K562 (cell line): ENCODE data around the gene PKLR. TPM values are rescaled to one million over a fixed set of nuclear protein-coding genes. Genes with fewer than 3 reads are reported as not detected.
A peak's percentile ranks its signal among the peaks of the same experiment; 100 is the strongest.

Source experiments
- CBX1 ChIP-seq: sonication (generic); IDR thresholded peaks from 2 replicates; pipeline ENCODE4 v1.6.1; 2016; ENCODE audit warnings: antibody characterized with exemption, low read depth, mild to moderate bottlenecking
- CEBPB ChIP-seq: fragments of 450-650 bp; IDR thresholded peaks from 2 replicates; pipeline ENCODE4 v1.6.1; 2016; ENCODE audit warnings: missing genetic modification characterization, missing compliant biosample characterization
- CXXC5 ChIP-seq: fragments of 250-450 bp; sonication (Bioruptor Pico); IDR thresholded peaks from 2 replicates; pipeline ENCODE4 v1.8.0; 2022; ENCODE audit warnings: inconsistent platforms, mild to moderate bottlenecking, moderate library complexity
- HDGF ChIP-seq: fragments of 450-650 bp; IDR thresholded peaks from 2 replicates; pipeline ENCODE4 v1.6.1; 2016
- HSF4 ChIP-seq: fragments of 250-450 bp; sonication (Bioruptor Pico); IDR thresholded peaks from 2 replicates; pipeline ENCODE4 v2.1.2; 2022; ENCODE audit warnings: mild to moderate bottlenecking, moderate library complexity, borderline replicate concordance
- KLF6 ChIP-seq: fragments of 250-450 bp; sonication (Bioruptor Pico); IDR thresholded peaks from 2 replicates; pipeline ENCODE4 v1.4.0; 2020; ENCODE audit warnings: mild to moderate bottlenecking, moderate library complexity, borderline replicate concordance
- RAD21 ChIP-seq, 2 experiments: fragments of 250-450 bp in 1 of 2; fragments of 450-650 bp in 1 of 2; sonication (Bioruptor Pico) in 1 of 2; formaldehyde crosslinking in 1 of 2; IDR thresholded peaks in 1 of 2; conservative IDR thresholded peaks in 1 of 2; 2 replicates each; pipeline versions ENCODE4 v1.4.0 to v1.8.0; 2020 to 2022; ENCODE audit warnings: mild to moderate bottlenecking in 2 of 2, moderate library complexity in 1 of 2
- RBBP5 ChIP-seq: fragments of 200-600 bp; sonication (generic); IDR thresholded peaks from 2 replicates; pipeline ENCODE4 v1.6.1; 2012; ENCODE audit warnings: borderline replicate concordance, mild to moderate bottlenecking, low read length, control low read depth, inconsistent platforms; ENCODE audit not compliant: insufficient read depth, poor library complexity, severe bottlenecking
- RBM15 ChIP-seq: fragments of 200-400 bp; formaldehyde crosslinking; IDR thresholded peaks from 2 replicates; pipeline ENCODE4 v1.6.1; 2018; ENCODE audit warnings: mild to moderate bottlenecking, low read length, moderate library complexity; ENCODE audit not compliant: insufficient read depth
- RCOR1 ChIP-seq, 2 experiments: IDR thresholded peaks; 2 replicates each; pipeline ENCODE4 v1.6.1; 2012; ENCODE audit warnings: low read depth in 2 of 2, low read length in 2 of 2, borderline replicate concordance in 1 of 2, improper control_type of control experiment in 1 of 2
- REST ChIP-seq, 2 experiments: fragments of 450-650 bp; formaldehyde crosslinking in 1 of 2; IDR thresholded peaks; 2 replicates each; pipeline versions ENCODE4 v1.4.0 to v1.6.1; 2014 to 2020; ENCODE audit warnings: mild to moderate bottlenecking in 2 of 2, borderline replicate concordance in 1 of 2, low read depth in 1 of 2
- TAF1 ChIP-seq: IDR thresholded peaks from 2 replicates; pipeline ENCODE4 v1.6.1; 2011; ENCODE audit warnings: mild to moderate bottlenecking, low read length, moderate library complexity; ENCODE audit not compliant: insufficient read depth, control insufficient read depth, severe bottlenecking; ENCODE audit errors: extremely low read depth
- TGIF2 ChIP-seq: sonication (generic); formaldehyde crosslinking; IDR thresholded peaks from 2 replicates; pipeline ENCODE4 v1.8.1; 2022; ENCODE audit warnings: mild to moderate bottlenecking, missing genetic modification reagents, moderate library complexity
- TRIM28 ChIP-seq: fragments of 450-650 bp; IDR thresholded peaks from 2 replicates; pipeline ENCODE4 v1.6.1; 2017
- ZFP1 ChIP-seq: fragments of 450-650 bp; formaldehyde crosslinking; IDR thresholded peaks from 2 replicates; pipeline ENCODE4 v1.4.0; 2020; ENCODE audit warnings: mild to moderate bottlenecking, mixed read lengths
- ZFX ChIP-seq: sonication (generic); formaldehyde crosslinking; IDR thresholded peaks from 2 replicates; pipeline ENCODE4 v1.8.0; 2022; ENCODE audit warnings: mild to moderate bottlenecking, missing genetic modification reagents, moderate library complexity
- ZNF324 ChIP-seq: fragments of 250-450 bp; sonication (Bioruptor Pico); IDR thresholded peaks from 2 replicates; pipeline ENCODE4 v1.4.0; 2020; ENCODE audit warnings: mild to moderate bottlenecking
- ZNF444 ChIP-seq: fragments of 250-450 bp; sonication (Bioruptor Pico); IDR thresholded peaks from 2 replicates; pipeline ENCODE4 v1.4.0; 2020; ENCODE audit warnings: mild to moderate bottlenecking, moderate library complexity
- ZNF699 ChIP-seq: fragments of 250-450 bp; sonication (Bioruptor Pico); IDR thresholded peaks from 2 replicates; pipeline ENCODE4 v1.8.0; 2021; ENCODE audit warnings: mild to moderate bottlenecking, moderate library complexity; ENCODE audit not compliant: insufficient replicate concordance
- ZNF707 ChIP-seq: fragments of 250-450 bp; sonication (Bioruptor Pico); conservative IDR thresholded peaks from 2 replicates; pipeline ENCODE4 v1.8.0; 2022; ENCODE audit warnings: inconsistent platforms, mild to moderate bottlenecking, moderate library complexity
- polyA plus RNA-seq, 8 experiments: library from polyadenylated mRNA; depleted of rRNA in 4 of 8; stranded (reverse) in 5 of 8; unstranded in 3 of 8; fragments of >200 nt; fragmentation: Nextera tagmentation in 2 of 8; fragmentation: Illumina TruSeq in 1 of 8; extraction: Ambion mirVana in 2 of 8; extraction: Trizol in 1 of 8; gene quantifications; 2 replicates each; pipeline versions ENCODE4 v1.2.1 to v1.2.3, GENCODE V29; 2011 to 2014; ENCODE audit warnings: inconsistent platforms in 1 of 8, missing spikeins in 1 of 8
- total RNA-seq, 7 experiments: library from RNA; depleted of rRNA in 6 of 7; stranded (reverse); fragments of >200 nt in 6 of 7; fragmentation: Illumina TruSeq in 2 of 7; extraction: Trizol in 2 of 7; gene quantifications; 2 replicates each; pipeline versions ENCODE4 v1.2.1 to v1.2.3, GENCODE V29; 2011 to 2021; ENCODE audit warnings: low replicate concordance in 1 of 7

PKLR gene
- total and polyA plus RNA-seq, 9 of the 15 experiments (the other 6 are each of a cell fraction or from before 2014, with no cell fraction given): 10.7 to 78.4 (median 38.2) TPM

DNA sequence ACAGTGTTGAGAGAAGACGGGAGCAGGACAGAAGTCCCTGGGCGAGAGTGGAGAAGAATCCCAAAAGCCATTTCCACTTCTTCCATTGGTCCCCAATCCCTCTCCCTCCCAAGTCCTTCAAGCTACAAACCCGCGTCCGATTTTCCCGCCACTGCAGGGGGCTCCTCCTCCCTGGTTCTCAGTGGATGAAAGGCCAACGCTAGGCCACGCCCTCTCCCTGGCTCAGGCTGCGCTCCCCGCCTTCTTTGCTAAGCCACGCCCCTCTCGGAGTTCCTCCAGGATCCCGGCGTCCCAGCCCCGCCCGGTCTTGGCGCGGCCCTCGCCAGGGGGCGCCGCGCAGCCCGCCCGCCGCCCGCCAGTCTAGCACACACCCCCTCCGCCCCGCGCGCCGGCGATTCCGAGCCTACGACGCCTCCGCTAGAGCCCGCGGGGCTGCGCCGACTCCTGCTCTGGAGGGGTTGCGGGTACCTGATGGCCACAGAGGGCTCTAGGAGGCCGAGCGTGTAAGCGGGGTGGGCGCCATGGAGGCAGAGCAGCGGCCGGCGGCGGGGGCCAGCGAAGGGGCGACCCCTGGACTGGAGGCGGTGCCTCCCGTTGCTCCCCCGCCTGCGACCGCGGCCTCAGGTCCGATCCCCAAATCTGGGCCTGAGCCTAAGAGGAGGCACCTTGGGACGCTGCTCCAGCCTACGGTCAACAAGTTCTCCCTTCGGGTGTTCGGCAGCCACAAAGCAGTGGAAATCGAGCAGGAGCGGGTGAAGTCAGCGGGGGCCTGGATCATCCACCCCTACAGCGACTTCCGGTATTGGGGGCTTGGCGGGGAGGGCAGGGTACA is 24.0 kb downstream of the PKLR start, which contains the start of gene HCN3 (continued):
- no peak for TF ChIP-seq HSF4
- TF ChIP-seq KLF6 (CRISPR knock-in tag): no peak
- peak; percentile 64 to 82 for TF ChIP-seq RAD21 (CRISPR knock-in tag; conservative IDR thresholded peaks at IDR 0.05 in 1 of 2, IDR thresholded peaks at IDR 0.05 in 1 of 2)
- TF ChIP-seq RCOR1 (IDR thresholded peaks at IDR 0.05; ENCODE audit: borderline replicate concordance in 1 of 2, low read depth in 2 of 2, low read length in 2 of 2): no peak
- TF ChIP-seq ZNF324 (CRISPR knock-in tag): no peak
- TF ChIP-seq CBX1: peak; percentile 47; the same call in 1 of the 2 replicates
- TF ChIP-seq TRIM28: no peak
- no peak for TF ChIP-seq RBM15
- TF ChIP-seq HDGF: no peak
- no peak for TF ChIP-seq ZNF444 (CRISPR knock-in tag)
- TF ChIP-seq CXXC5 (CRISPR knock-in tag): peak; percentile 83
- peak; percentile 29 for TF ChIP-seq TAF1
- 0 out of 2 replicates have a peak, but pooled peaks have one; percentile 13 for TF ChIP-seq TGIF2 (CRISPR knock-in tag)
- no peak for TF ChIP-seq ZNF707 (CRISPR knock-in tag)
- TF ChIP-seq RBBP5: peak; percentile 51
- TF ChIP-seq CEBPB (tag): no peak
- 0 out of 2 replicates have a peak, but pooled peaks have one; percentile 34 for TF ChIP-seq ZFX (CRISPR knock-in tag)
- no peak for TF ChIP-seq ZFP1 (CRISPR knock-in tag)
- no peak for TF ChIP-seq ZNF699
- TF ChIP-seq REST (IDR thresholded peaks at IDR 0.05; ENCODE audit: borderline replicate concordance): peak; percentile 82
- peak; percentile 82; the same call in 1 of the 2 replicates for TF ChIP-seq REST (CRISPR knock-in tag; IDR thresholded peaks at IDR 0.05; ENCODE audit: low read depth)
